Glutamatergic neuron (in vitro differentiated cells): ENCODE results near the gene ESRRA. TPM values are rescaled to one million over a fixed set of nuclear protein-coding genes. Genes with fewer than 3 reads are reported as not detected.

ENCODE experiments used
- DNase-seq: peaks from one replicate; pipeline ENCODE4 v3.0.0; 2022
- H3K27ac Mint-ChIP-seq: one replicate; pipeline ENCODE4 v1.8.0; 2020; ENCODE audit warnings: mild to moderate bottlenecking, mixed read lengths, inconsistent platforms; ENCODE audit not compliant: unreplicated experiment
- H3K27me3 Mint-ChIP-seq: one replicate; pipeline ENCODE4 v1.8.0; 2020; ENCODE audit warnings: mild to moderate bottlenecking, moderate library complexity, mixed read lengths, inconsistent platforms; ENCODE audit not compliant: unreplicated experiment
- H3K36me3 Mint-ChIP-seq: one replicate; pipeline ENCODE4 v1.8.0; 2020; ENCODE audit warnings: mild to moderate bottlenecking, mixed read lengths, inconsistent platforms; ENCODE audit not compliant: unreplicated experiment
- H3K4me1 Mint-ChIP-seq: one replicate; pipeline ENCODE4 v1.8.0; 2020; ENCODE audit warnings: mild to moderate bottlenecking, low read depth, mixed read lengths, inconsistent platforms; ENCODE audit not compliant: unreplicated experiment
- H3K4me3 Mint-ChIP-seq: one replicate; pipeline ENCODE4 v1.8.0; 2020; ENCODE audit warnings: mild to moderate bottlenecking, mixed read lengths, inconsistent platforms; ENCODE audit not compliant: unreplicated experiment
- H3K9me3 Mint-ChIP-seq: one replicate; pipeline ENCODE4 v1.8.0; 2020; ENCODE audit warnings: mild to moderate bottlenecking, moderate library complexity, mixed read lengths, inconsistent platforms; ENCODE audit not compliant: unreplicated experiment
- total RNA-seq: library from RNA; stranded (reverse); fragmentation: NEBNext Ultra II Directional; extraction: Animal tissue kit (Norgen Biotek cat#: 25700); gene quantifications from one replicate; pipeline ENCODE4 v1.2.1, GENCODE V29; 2021; ENCODE audit not compliant: unreplicated experiment
- TF ChIP-seq, protein P1 (sequence below): fragments of 200-600 bp; sonication (generic); IDR thresholded peaks from one replicate; pipeline ENCODE4 v1.5.0; 2021; ENCODE audit not compliant: partially characterized antibody, unreplicated experiment

ESRRA gene
- total RNA-seq, 1 donor from 2014 or later: 69.9 TPM

DNA sequence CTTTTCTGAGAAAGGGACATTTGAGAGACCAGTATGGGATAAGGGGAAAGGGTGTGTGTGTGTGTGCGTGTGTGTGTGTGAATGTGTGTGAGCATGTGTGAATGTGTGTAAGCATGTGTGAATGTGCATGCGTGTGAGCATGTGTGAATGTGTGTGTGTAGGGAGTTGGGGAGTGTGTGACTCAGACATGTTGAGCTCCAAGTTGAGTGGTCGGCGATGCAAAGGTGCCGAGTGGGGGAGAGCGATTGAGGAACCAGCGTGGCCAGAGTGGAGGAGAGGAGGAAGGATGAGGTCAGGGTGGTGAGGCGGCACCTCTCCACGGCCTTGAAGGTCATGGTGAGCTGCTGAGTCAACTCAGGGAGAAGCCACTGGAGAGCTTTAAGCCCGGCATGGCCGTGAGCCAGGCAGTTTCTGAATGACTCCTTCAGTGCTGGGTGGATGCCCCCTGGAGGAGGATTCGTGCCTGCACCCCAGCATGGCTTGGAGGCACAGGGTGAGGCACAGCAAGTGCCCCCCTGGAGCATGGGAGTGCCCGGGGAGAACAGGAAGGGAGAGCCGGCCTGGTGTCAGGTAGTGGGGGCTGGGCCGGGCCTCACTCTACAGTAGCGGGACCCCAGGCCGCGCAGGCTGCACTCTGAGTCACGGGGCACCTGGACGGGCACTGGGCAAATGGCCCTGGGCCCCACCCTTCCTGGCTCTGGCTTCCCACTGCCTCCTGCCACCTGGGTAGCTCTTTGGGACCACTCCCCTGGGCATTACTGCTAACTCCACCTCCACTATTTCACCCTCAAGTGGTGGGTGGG, 26.4 kb downstream of the ESRRA start:
- H3K36me3 Mint-ChIP-seq: peaks cover 4% of the 10 kb centered on the region
- H3K9me3 Mint-ChIP-seq: peaks cover 15% of the 10 kb centered on the region
- TF ChIP-seq, protein P1, sequence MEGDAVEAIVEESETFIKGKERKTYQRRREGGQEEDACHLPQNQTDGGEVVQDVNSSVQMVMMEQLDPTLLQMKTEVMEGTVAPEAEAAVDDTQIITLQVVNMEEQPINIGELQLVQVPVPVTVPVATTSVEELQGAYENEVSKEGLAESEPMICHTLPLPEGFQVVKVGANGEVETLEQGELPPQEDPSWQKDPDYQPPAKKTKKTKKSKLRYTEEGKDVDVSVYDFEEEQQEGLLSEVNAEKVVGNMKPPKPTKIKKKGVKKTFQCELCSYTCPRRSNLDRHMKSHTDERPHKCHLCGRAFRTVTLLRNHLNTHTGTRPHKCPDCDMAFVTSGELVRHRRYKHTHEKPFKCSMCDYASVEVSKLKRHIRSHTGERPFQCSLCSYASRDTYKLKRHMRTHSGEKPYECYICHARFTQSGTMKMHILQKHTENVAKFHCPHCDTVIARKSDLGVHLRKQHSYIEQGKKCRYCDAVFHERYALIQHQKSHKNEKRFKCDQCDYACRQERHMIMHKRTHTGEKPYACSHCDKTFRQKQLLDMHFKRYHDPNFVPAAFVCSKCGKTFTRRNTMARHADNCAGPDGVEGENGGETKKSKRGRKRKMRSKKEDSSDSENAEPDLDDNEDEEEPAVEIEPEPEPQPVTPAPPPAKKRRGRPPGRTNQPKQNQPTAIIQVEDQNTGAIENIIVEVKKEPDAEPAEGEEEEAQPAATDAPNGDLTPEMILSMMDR: peak; percentile 59
- DNase-seq: peak; percentile 62
- peak overlapping the region; percentile 21 for H3K4me3 Mint-ChIP-seq
- peaks cover 14% of the 10 kb centered on the region for H3K27me3 Mint-ChIP-seq
- peaks cover 17% of the 10 kb centered on the region for H3K4me1 Mint-ChIP-seq
- H3K27ac Mint-ChIP-seq: peak overlapping the region; percentile 36

DNA sequence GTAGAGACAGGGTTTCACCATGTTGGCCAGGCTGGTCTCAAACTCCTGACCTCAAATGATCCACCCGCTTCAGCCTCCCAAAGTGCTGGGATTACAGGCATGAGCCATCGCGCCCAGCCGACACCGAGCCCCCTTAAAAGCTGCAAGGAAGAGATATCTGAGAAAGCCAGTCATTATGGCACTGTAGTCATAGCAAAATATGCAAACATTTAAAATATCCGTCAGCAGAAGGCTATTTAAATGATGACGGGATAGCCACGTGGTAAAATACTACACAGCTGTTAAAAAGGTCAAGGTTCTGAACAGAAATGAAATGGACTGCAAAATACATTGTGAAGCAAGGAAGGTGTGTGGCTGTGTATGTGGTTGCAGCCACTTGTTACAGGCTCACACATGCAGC, 28.2 kb downstream of the ESRRA start:
- H3K27me3 Mint-ChIP-seq: peaks cover 17% of the 10 kb centered on the region

DNA sequence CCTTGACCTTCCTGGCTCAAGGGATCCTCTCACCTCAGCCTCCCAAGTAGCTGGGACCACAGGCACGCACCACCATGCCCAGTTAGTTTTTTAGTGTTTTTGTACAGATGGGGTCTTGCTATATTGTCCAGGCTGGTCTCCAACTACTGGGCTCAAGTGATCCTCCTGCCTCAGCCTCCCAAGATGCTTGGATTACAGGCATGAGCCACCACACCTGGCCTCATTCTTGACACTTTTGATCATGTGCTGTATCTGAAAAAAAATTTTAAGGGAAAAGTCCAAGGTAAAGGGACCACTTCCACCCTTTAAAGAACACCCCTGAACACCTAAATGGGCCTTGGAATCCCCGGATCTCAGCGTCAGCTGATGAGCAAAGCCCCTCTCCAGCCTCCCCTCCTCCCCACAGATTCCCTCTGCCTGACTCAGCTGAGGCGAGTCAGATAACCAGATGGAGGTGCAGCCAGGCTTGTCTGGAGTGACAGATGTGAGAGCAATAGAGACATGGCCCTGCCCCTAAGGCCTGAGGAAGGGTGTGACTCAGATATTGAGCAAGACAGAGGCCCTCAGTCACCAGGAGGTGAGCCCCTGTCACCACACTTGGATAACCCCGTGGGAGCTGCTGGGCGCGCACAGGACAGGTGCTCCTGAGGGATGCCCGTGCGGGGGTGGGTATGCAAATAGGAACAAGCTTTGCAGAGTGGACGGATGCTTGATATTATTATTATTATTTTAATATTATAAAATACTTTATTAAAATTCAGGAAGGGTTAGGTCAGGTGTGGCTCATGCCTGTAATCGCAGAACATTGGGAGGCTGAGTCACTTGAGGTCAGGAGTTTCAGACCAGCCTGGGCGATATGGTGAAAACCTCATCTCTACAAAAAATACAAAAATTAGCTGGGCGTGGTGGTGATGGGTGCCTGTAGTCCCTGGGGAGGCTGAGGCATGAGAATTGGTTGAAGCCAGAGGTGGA, 29.7 kb downstream of the ESRRA start:
- H3K27ac Mint-ChIP-seq: peak overlapping the region; percentile 97
- H3K9me3 Mint-ChIP-seq: peaks cover 17% of the 10 kb centered on the region
- H3K27me3 Mint-ChIP-seq: peaks cover 14% of the 10 kb centered on the region
- DNase-seq: peak; percentile 87
- H3K36me3 Mint-ChIP-seq: peaks cover 4% of the 10 kb centered on the region
- TF ChIP-seq, protein P1: no peak
- peaks cover 27% of the 10 kb centered on the region for H3K4me1 Mint-ChIP-seq
- H3K4me3 Mint-ChIP-seq: peak overlapping the region; percentile 82

More for the DNA sequence above, 28.2 kb downstream of the ESRRA start:
- Mint-ChIP-seq H3K4me3 (peak overlapping the region; percentile 20), H3K27ac (no peak overlapping the region), H3K4me1 (peaks cover 23% of the 10 kb centered on the region), H3K9me3 (peaks cover 18% of the 10 kb centered on the region), H3K36me3 (no peaks in the 10 kb centered on the region)
- TF ChIP-seq, protein P1: no peak
- DNase-seq: no peak

DNA sequence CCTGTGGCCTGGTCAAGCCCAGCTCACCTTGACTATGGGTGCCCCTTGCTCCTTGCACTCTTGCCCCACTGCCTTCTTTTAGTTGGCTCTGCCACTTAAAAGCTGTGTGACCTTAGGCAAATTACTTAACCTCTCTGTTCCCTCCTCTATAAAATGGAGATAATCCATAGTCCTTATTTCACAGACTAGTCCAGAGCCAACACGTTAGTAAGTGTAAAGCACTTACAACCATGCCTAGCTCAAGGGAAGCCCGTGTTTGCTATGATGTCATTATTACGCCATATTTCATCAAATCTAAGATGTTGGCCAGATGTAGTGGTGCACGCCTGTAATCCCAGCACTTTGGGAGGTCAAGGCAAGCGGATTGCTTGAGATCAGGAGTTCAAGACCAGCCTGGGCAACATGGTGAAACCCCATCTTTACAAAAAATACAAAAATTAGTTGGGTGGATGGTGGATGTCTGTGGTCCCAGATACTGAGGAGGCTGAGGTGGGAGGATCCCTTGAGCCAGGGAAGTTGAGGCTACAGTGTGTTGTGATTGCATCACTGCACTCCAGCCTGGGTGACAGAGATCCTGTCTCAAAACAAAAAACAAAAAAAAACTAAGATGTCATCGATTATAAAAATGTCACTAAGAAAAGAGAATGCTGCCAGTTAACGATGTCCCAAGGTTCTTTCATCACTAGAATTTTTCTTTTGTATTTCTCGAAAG, 32.4 kb downstream of the ESRRA start:
- Mint-ChIP-seq H3K4me1 (peaks cover 28% of the 10 kb centered on the region), H3K27ac (peak overlapping the region; percentile 43), H3K36me3 (peaks cover 4% of the 10 kb centered on the region), H3K9me3 (peaks cover 25% of the 10 kb centered on the region), H3K4me3 (peak overlapping the region; percentile 30), H3K27me3 (peaks cover 11% of the 10 kb centered on the region)
- TF ChIP-seq, protein P1: no peak
- no peak for DNase-seq
